Measurements from ENCODE around the gene DLL4. TPM values are rescaled to one million over a fixed set of nuclear protein-coding genes. Genes with fewer than 3 reads are reported as not detected.

The DLL4 gene
- total RNA-seq, 3 donors from 2014 or later, result 3.5 to 10.5 (median 5.0) TPM

GRCh38 chr15:40974879-40975278, 45.7 kb downstream of the DLL4 start:
- no peak overlapping the region for H3K27ac ChIP-seq
- intact Hi-C loops (cut with DNase I; ENCODE audit: low total_unique reads), result no loop called here

GRCh38 chr15:40976819-40977218, 47.7 kb downstream of the DLL4 start:
- H3K27ac ChIP-seq, result no peak overlapping the region

More at GRCh38 chr15:40974879-40975278, 45.7 kb downstream of the DLL4 start:
- Histone ChIP-seq H3K4me3 (no peak overlapping the region), H3K36me3 (peaks cover 11% of the 10 kb centered on the region), H3K9me3 (no peaks in the 10 kb centered on the region), H3K27me3 (no peaks in the 10 kb centered on the region), H3K4me1 (no peaks in the 10 kb centered on the region)
- TF ChIP-seq POLR2A (IDR thresholded peaks at IDR 0.05), result no peak
- TF ChIP-seq, protein P1, sequence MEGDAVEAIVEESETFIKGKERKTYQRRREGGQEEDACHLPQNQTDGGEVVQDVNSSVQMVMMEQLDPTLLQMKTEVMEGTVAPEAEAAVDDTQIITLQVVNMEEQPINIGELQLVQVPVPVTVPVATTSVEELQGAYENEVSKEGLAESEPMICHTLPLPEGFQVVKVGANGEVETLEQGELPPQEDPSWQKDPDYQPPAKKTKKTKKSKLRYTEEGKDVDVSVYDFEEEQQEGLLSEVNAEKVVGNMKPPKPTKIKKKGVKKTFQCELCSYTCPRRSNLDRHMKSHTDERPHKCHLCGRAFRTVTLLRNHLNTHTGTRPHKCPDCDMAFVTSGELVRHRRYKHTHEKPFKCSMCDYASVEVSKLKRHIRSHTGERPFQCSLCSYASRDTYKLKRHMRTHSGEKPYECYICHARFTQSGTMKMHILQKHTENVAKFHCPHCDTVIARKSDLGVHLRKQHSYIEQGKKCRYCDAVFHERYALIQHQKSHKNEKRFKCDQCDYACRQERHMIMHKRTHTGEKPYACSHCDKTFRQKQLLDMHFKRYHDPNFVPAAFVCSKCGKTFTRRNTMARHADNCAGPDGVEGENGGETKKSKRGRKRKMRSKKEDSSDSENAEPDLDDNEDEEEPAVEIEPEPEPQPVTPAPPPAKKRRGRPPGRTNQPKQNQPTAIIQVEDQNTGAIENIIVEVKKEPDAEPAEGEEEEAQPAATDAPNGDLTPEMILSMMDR (IDR thresholded peaks at IDR 0.05), result no peak
- TF ChIP-seq POLR2AphosphoS5 (IDR thresholded peaks at IDR 0.05), result no peak
- DNase-seq (ENCODE audit: low spot score in 2 of 2), result no peak

GRCh38 chr15:40978141-40978540, 49.0 kb downstream of the DLL4 start:
- Histone ChIP-seq H3K4me1 (no peaks in the 10 kb centered on the region), H3K9me3 (no peaks in the 10 kb centered on the region), H3K4me3 (no peak overlapping the region), H3K36me3 (peaks cover 30% of the 10 kb centered on the region), H3K27me3 (no peaks in the 10 kb centered on the region), H3K27ac (no peak overlapping the region)
- DNase-seq (ENCODE audit: low spot score in 2 of 2), result no peak
- intact Hi-C loops (cut with DNase I; ENCODE audit: low total_unique reads), result no loop called here
- TF ChIP-seq POLR2A (IDR thresholded peaks at IDR 0.05) (no peak), POLR2AphosphoS5 (IDR thresholded peaks at IDR 0.05) (no peak)
- TF ChIP-seq, protein P1 (IDR thresholded peaks at IDR 0.05), result no peak

More at GRCh38 chr15:40976819-40977218, 47.7 kb downstream of the DLL4 start:
- TF ChIP-seq POLR2A (IDR thresholded peaks at IDR 0.05), result no peak
- no peak for TF ChIP-seq POLR2AphosphoS5 (IDR thresholded peaks at IDR 0.05)
- TF ChIP-seq, protein P1 (IDR thresholded peaks at IDR 0.05), result no peak
- no peaks in the 10 kb centered on the region for H3K27me3 ChIP-seq
- H3K36me3 ChIP-seq, result peaks cover 25% of the 10 kb centered on the region
- no peaks in the 10 kb centered on the region for H3K9me3 ChIP-seq
- no peak for DNase-seq (ENCODE audit: low spot score in 2 of 2)
- intact Hi-C loops (cut with DNase I; ENCODE audit: low total_unique reads), result no loop called here
- no peak overlapping the region for H3K4me3 ChIP-seq
- no peaks in the 10 kb centered on the region for H3K4me1 ChIP-seq

DNA sequence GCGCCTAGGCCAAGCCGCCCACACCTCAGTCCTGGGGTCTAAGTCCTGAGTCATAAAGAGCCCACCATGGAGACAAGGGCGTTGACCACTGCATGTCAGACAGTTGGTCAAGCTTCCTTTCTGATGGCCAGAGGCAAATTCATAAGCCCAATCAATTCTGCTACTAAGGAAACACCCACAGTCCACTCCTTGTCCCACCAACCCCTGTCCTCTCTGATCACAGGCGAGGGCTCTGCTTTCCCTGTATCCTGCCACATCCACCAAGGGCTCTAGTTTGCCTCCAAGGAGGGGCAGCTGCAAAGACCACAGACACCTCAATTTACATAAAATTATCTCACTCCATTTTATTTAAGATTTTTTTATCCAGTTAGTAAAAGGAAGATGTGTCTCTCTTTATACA, 49.4 kb downstream of the DLL4 start:
- intact Hi-C loops (cut with DNase I; ENCODE audit: low total_unique reads), result no loop called here
- Histone ChIP-seq H3K4me1 (no peaks in the 10 kb centered on the region), H3K27me3 (no peaks in the 10 kb centered on the region), H3K4me3 (no peak overlapping the region), H3K27ac (no peak overlapping the region), H3K36me3 (peaks cover 30% of the 10 kb centered on the region), H3K9me3 (no peaks in the 10 kb centered on the region)
- no peak for TF ChIP-seq POLR2AphosphoS5 (IDR thresholded peaks at IDR 0.05)
- no peak for TF ChIP-seq POLR2A (IDR thresholded peaks at IDR 0.05)
- TF ChIP-seq, protein P1 (IDR thresholded peaks at IDR 0.05), result no peak
- no peak for DNase-seq (ENCODE audit: low spot score in 2 of 2)

DNA sequence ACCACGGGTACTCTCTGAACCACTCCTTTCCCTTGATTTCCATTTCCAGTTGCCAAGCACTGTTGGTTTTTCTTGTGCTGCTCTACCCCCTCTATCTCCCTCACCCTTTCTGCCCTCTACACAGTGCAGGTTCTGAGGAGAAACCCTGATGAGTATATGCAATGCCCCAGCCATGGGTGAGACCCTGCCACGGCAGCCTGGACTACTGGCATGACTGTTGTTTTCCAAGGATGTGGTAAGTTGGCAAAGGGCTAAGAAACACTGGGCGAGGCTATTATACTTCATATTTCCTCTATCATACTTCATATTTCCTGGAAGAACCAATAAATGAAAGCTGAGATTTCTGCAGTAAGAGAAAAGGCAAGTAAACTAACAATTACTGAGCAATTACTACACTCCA, 52.0 kb downstream of the DLL4 start:
- intact Hi-C loops (cut with DNase I; ENCODE audit: low total_unique reads), result no loop called here

More for the DNA sequence above, 52.0 kb downstream of the DLL4 start:
- Histone ChIP-seq H3K4me3 (no peak overlapping the region), H3K27me3 (no peaks in the 10 kb centered on the region), H3K27ac (no peak overlapping the region), H3K36me3 (peaks cover 30% of the 10 kb centered on the region), H3K4me1 (no peaks in the 10 kb centered on the region), H3K9me3 (no peaks in the 10 kb centered on the region)
- no peak for DNase-seq (ENCODE audit: low spot score in 2 of 2)
- TF ChIP-seq, protein P1 (IDR thresholded peaks at IDR 0.05), result no peak
- TF ChIP-seq POLR2AphosphoS5 (IDR thresholded peaks at IDR 0.05), result no peak
- TF ChIP-seq POLR2A (IDR thresholded peaks at IDR 0.05), result no peak

Measured in breast epithelium (tissue), 4 donors.